Measurements from ENCODE around the gene MBP. TPM values are rescaled to one million over a fixed set of nuclear protein-coding genes. Genes with fewer than 3 reads are reported as not detected.

The MBP gene
- total RNA-seq, 2 experiments from 2014 or later = 86.5 to 87.0 TPM

- ATAC-seq (no peak), DNase-seq (no peak)
- Mint-ChIP-seq H3K4me1 (ENCODE audit: low read depth) (peaks cover 99% of the 10 kb centered on the region), H3K27ac (peak overlapping the region; percentile 99), H3K27me3 (ENCODE audit: low read depth) (no peaks in the 10 kb centered on the region), H3K9me3 (ENCODE audit: insufficient read depth) (no peaks in the 10 kb centered on the region), H3K36me3 (ENCODE audit: low read depth) (peaks cover 91% of the 10 kb centered on the region), H3K4me3 (peak overlapping the region; percentile 2)
- POLR2A ChIA-PET = interaction anchor here (1.0 to 9.2 kb wide), 4 partner anchors 10 to 65 kb away, joined by 4 to 103 read pairs (median 72); partner anchors contain the start of gene MBP
- CTCF ChIA-PET = interaction anchor here (0.6 to 6.5 kb wide), 6 partner anchors 10 to 145 kb away, joined by 3 to 62 read pairs (median 6); no protein-coding TSS in a partner anchor
Observed at GRCh38 chr18:77066101-77066500, 66.5 kb downstream of the MBP start.

DNA sequence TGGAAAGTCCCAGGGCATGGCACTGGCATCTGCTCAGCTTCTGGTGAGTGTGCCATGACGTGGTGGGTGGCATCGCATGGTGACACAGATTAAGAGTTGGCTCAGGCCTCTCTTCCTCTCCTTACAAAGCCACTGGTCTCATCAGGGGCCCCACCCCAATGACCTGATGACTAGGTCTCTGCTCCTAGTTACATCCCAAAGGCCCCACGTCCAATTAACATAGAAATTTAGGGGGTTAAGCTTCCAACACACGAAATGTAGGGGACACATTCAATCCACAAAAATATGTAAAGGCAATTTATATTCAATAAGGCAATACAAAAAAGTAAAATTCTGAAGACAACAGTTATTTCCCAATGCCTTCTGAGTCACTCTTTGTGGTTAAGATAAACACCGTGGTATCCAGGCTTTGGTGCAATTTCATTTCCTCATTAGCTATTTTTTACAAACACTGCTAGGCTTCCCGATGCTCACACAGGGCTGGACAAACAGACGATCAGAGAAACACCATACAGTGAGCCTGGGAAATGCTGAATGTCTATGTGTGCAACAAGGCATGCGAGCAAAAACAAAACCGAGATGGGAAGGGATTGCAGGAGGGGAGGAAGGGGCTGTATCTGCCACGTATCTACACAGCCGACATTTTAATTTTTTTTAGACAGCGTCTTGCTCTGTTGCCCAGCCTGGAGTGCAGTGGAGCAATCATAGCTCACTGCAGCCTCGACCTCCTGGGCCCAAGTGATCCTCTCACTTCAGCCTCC, 67.2 kb downstream of the MBP start:
- Mint-ChIP-seq H3K4me3 (peak overlapping the region; percentile 15), H3K4me1 (ENCODE audit: low read depth) (peaks cover 99% of the 10 kb centered on the region), H3K27ac (peak overlapping the region; percentile 99), H3K36me3 (ENCODE audit: low read depth) (peaks cover 91% of the 10 kb centered on the region), H3K9me3 (ENCODE audit: insufficient read depth) (no peaks in the 10 kb centered on the region), H3K27me3 (ENCODE audit: low read depth) (no peaks in the 10 kb centered on the region)
- DNase-seq = no peak
- POLR2A ChIA-PET = interaction anchor here (0.8 to 9.2 kb wide), 5 partner anchors 10 to 66 kb away, joined by 3 to 103 read pairs (median 42); partner anchors contain the start of gene MBP
- peak; percentile 7 for ATAC-seq
- CTCF ChIA-PET = interaction anchor here (0.6 to 6.5 kb wide), 8 partner anchors 8 to 146 kb away, joined by 3 to 62 read pairs (median 3); no protein-coding TSS in a partner anchor

GRCh38 chr18:77063260-77063659, 69.3 kb downstream of the MBP start:
- Mint-ChIP-seq H3K4me1 (ENCODE audit: low read depth) (peaks cover 94% of the 10 kb centered on the region), H3K9me3 (ENCODE audit: insufficient read depth) (no peaks in the 10 kb centered on the region), H3K36me3 (ENCODE audit: low read depth) (peaks cover 93% of the 10 kb centered on the region), H3K4me3 (peak overlapping the region; percentile 72), H3K27me3 (ENCODE audit: low read depth) (no peaks in the 10 kb centered on the region), H3K27ac (peak overlapping the region; percentile 99)
- ChIA-PET POLR2A (interaction anchor here (0.7 to 9.2 kb wide), 14 partner anchors 8 to 148 kb away, joined by 3 to 103 read pairs (median 4); partner anchors contain the start of gene MBP), CTCF (interaction anchor here (0.9 to 3.5 kb wide), 13 partner anchors 8 to 155 kb away, joined by 3 to 22 read pairs (median 4); partner anchors contain the start of gene MBP)
- ATAC-seq (peak; percentile 47), DNase-seq (peak; percentile 92)

GRCh38 chr18:77062518-77063003, 70.0 kb downstream of the MBP start:
- peak; percentile 69 for ATAC-seq
- peak overlapping the region; percentile 99 for H3K27ac Mint-ChIP-seq
- peaks cover 88% of the 10 kb centered on the region for H3K36me3 Mint-ChIP-seq (ENCODE audit: low read depth)
- POLR2A ChIA-PET = interaction anchor here (0.9 to 9.2 kb wide), 14 partner anchors 7 to 149 kb away, joined by 3 to 103 read pairs (median 4); partner anchors contain the start of gene MBP
- H3K4me1 Mint-ChIP-seq (ENCODE audit: low read depth) = peaks cover 88% of the 10 kb centered on the region
- H3K4me3 Mint-ChIP-seq = peak overlapping the region; percentile 72
- CTCF ChIA-PET = interaction anchor here (0.9 to 3.5 kb wide), 12 partner anchors 14 to 156 kb away, joined by 3 to 22 read pairs (median 4); partner anchors contain the start of gene MBP
- DNase-seq = peak; percentile 85
- H3K27me3 Mint-ChIP-seq (ENCODE audit: low read depth) = no peaks in the 10 kb centered on the region
- H3K9me3 Mint-ChIP-seq (ENCODE audit: insufficient read depth) = no peaks in the 10 kb centered on the region

GRCh38 chr18:77061946-77062517, 70.6 kb downstream of the MBP start:
- Mint-ChIP-seq H3K4me1 (ENCODE audit: low read depth) (peaks cover 88% of the 10 kb centered on the region), H3K9me3 (ENCODE audit: insufficient read depth) (no peaks in the 10 kb centered on the region), H3K27ac (peak overlapping the region; percentile 99), H3K4me3 (peak overlapping the region; percentile 72), H3K36me3 (ENCODE audit: low read depth) (peaks cover 88% of the 10 kb centered on the region), H3K27me3 (ENCODE audit: low read depth) (no peaks in the 10 kb centered on the region)
- DNase-seq (peak; percentile 58), ATAC-seq (peak; percentile 45)
- CTCF ChIA-PET = interaction anchor here (0.8 to 3.5 kb wide), 10 partner anchors 23 to 150 kb away, joined by 3 to 22 read pairs (median 4); partner anchors contain the start of gene MBP
- POLR2A ChIA-PET = interaction anchor here (0.8 to 9.2 kb wide), 12 partner anchors 8 to 69 kb away, joined by 3 to 103 read pairs (median 5); partner anchors contain the start of gene MBP

GRCh38 chr18:77061281-77061945, 71.2 kb downstream of the MBP start:
- Mint-ChIP-seq H3K27ac (peak overlapping the region; percentile 99), H3K4me3 (peak overlapping the region; percentile 72)
- POLR2A ChIA-PET = interaction anchor here (0.6 to 9.2 kb wide), 6 partner anchors 12 to 70 kb away, joined by 3 to 101 read pairs (median 6); partner anchors contain the start of gene MBP

DNA sequence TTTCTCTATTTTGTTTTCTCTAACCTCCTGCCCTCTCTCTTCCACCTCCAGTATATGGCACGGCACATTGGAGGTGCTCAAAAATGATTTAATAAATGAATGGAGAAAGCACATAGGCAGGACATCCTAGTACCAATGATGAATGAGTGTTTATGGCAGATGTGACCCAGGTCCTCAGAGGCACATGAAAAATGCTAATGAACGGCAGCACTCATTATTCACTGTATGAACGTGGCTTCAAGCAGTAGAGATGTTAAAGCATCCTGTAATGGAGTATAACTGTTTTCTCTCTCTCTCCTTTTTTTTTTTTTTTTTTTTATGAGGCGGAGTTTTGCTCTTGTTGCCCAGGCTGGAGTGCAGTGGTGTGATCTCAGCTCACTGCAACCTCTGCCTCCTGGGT, 72.4 kb downstream of the MBP start:
- ATAC-seq (no peak), DNase-seq (no peak)
- ChIA-PET POLR2A (interaction anchor here (9.2 kb wide), 1 partner anchor 71 kb away, joined by 101 read pairs; the partner anchor contains the start of gene MBP), CTCF (no interaction called here)
- peak overlapping the region; percentile 99 for H3K27ac Mint-ChIP-seq
- peaks cover 83% of the 10 kb centered on the region for H3K36me3 Mint-ChIP-seq (ENCODE audit: low read depth)
- no peaks in the 10 kb centered on the region for H3K9me3 Mint-ChIP-seq (ENCODE audit: insufficient read depth)
- no peak overlapping the region for H3K4me3 Mint-ChIP-seq
- H3K27me3 Mint-ChIP-seq (ENCODE audit: low read depth) = no peaks in the 10 kb centered on the region
- peaks cover 88% of the 10 kb centered on the region for H3K4me1 Mint-ChIP-seq (ENCODE audit: low read depth)

More at GRCh38 chr18:77061281-77061945, 71.2 kb downstream of the MBP start:
- CTCF ChIA-PET = interaction anchor here (0.8 to 3.5 kb wide), 8 partner anchors 36 to 151 kb away, joined by 4 to 22 read pairs (median 6); partner anchors contain the start of gene MBP
- Mint-ChIP-seq H3K36me3 (ENCODE audit: low read depth) (peaks cover 88% of the 10 kb centered on the region), H3K9me3 (ENCODE audit: insufficient read depth) (no peaks in the 10 kb centered on the region), H3K4me1 (ENCODE audit: low read depth) (peaks cover 88% of the 10 kb centered on the region), H3K27me3 (ENCODE audit: low read depth) (no peaks in the 10 kb centered on the region)
- DNase-seq (no peak), ATAC-seq (no peak)

- H3K27ac Mint-ChIP-seq = peak overlapping the region; percentile 39
- DNase-seq (peak; percentile 60), ATAC-seq (no peak)
- peak overlapping the region; percentile 5 for H3K4me3 Mint-ChIP-seq
- H3K9me3 Mint-ChIP-seq (ENCODE audit: insufficient read depth) = no peaks in the 10 kb centered on the region
- peaks cover 89% of the 10 kb centered on the region for H3K4me1 Mint-ChIP-seq (ENCODE audit: low read depth)
- H3K27me3 Mint-ChIP-seq (ENCODE audit: low read depth) = no peaks in the 10 kb centered on the region
- POLR2A ChIA-PET = no interaction called here
- CTCF ChIA-PET = interaction anchor here (0.8 to 1.5 kb wide), 2 partner anchors 8 to 59 kb away, joined by 6 to 7 read pairs; no protein-coding TSS in a partner anchor
- H3K36me3 Mint-ChIP-seq (ENCODE audit: low read depth) = peaks cover 80% of the 10 kb centered on the region
Observed at GRCh38 chr18:77059294-77059916, 73.2 kb downstream of the MBP start.

- H3K36me3 Mint-ChIP-seq (ENCODE audit: low read depth) = peaks cover 75% of the 10 kb centered on the region
- peaks cover 89% of the 10 kb centered on the region for H3K4me1 Mint-ChIP-seq (ENCODE audit: low read depth)
- no peaks in the 10 kb centered on the region for H3K9me3 Mint-ChIP-seq (ENCODE audit: insufficient read depth)
- DNase-seq (no peak), ATAC-seq (no peak)
- H3K27ac Mint-ChIP-seq = no peak overlapping the region
- H3K27me3 Mint-ChIP-seq (ENCODE audit: low read depth) = no peaks in the 10 kb centered on the region
- ChIA-PET POLR2A (interaction anchor here (1.0 kb wide), 1 partner anchor 9 kb away, joined by 3 read pairs; no protein-coding TSS in a partner anchor), CTCF (interaction anchor here (0.8 to 4.7 kb wide), 3 partner anchors 9 to 58 kb away, joined by 6 to 62 read pairs (median 7); no protein-coding TSS in a partner anchor)
- H3K4me3 Mint-ChIP-seq = no peak overlapping the region
Observed at GRCh38 chr18:77058290-77058835, 74.2 kb downstream of the MBP start.

GRCh38 chr18:77057006-77057395, 75.6 kb downstream of the MBP start:
- H3K9me3 Mint-ChIP-seq (ENCODE audit: insufficient read depth) = no peaks in the 10 kb centered on the region
- ATAC-seq (no peak), DNase-seq (no peak)
- CTCF ChIA-PET = interaction anchor here (2.5 to 4.7 kb wide), 3 partner anchors 11 to 254 kb away, joined by 8 to 62 read pairs (median 43); no protein-coding TSS in a partner anchor
- H3K4me3 Mint-ChIP-seq = peak overlapping the region; percentile 51
- peaks cover 67% of the 10 kb centered on the region for H3K36me3 Mint-ChIP-seq (ENCODE audit: low read depth)
- peaks cover 87% of the 10 kb centered on the region for H3K4me1 Mint-ChIP-seq (ENCODE audit: low read depth)
- POLR2A ChIA-PET = interaction anchor here (1.4 to 4.4 kb wide), 3 partner anchors 9 to 45 kb away, joined by 3 to 42 read pairs (median 5); no protein-coding TSS in a partner anchor
- no peaks in the 10 kb centered on the region for H3K27me3 Mint-ChIP-seq (ENCODE audit: low read depth)
- peak overlapping the region; percentile 100 for H3K27ac Mint-ChIP-seq
